DOHH2 (cell line): Measurements from ENCODE around the gene OCA2.

Experiments used
- H3F3A ChIP-seq: fragments of 200-600 bp; sonication (generic), shearing (Covaris generic); 2 replicates; pipeline ENCODE4 v1.6.0; 2016; ENCODE audit warnings: antibody characterized with exemption, mild to moderate bottlenecking; ENCODE audit not compliant: control insufficient read depth, insufficient read depth
- H3K27ac ChIP-seq: fragments of 200-600 bp; sonication (generic); 2 replicates; pipeline ENCODE4 v1.5.1; 2014; ENCODE audit warnings: low read depth, mild to moderate bottlenecking, low read length, moderate library complexity
- H3K27me3 ChIP-seq: fragments of 200-600 bp; sonication (generic); 2 replicates; pipeline ENCODE4 v1.6.1; 2014; ENCODE audit warnings: mild to moderate bottlenecking, low read length, mixed read lengths; ENCODE audit not compliant: control insufficient read depth
- H3K36me3 ChIP-seq: fragments of 200-600 bp; sonication (generic); 2 replicates; pipeline ENCODE4 v1.6.1; 2014; ENCODE audit warnings: mild to moderate bottlenecking, low read length, moderate library complexity, mixed read lengths; ENCODE audit not compliant: control insufficient read depth
- H3K4me1 ChIP-seq: fragments of 200-600 bp; sonication (generic); 2 replicates; pipeline ENCODE4 v1.6.1; 2014; ENCODE audit warnings: mild to moderate bottlenecking, low read length, mixed read lengths; ENCODE audit not compliant: control insufficient read depth
- H3K4me2 ChIP-seq: fragments of 200-600 bp; sonication (generic); 2 replicates; pipeline ENCODE4 v1.6.0; 2014; ENCODE audit warnings: mild to moderate bottlenecking, low read length, moderate library complexity
- H3K4me3 ChIP-seq: fragments of 200-600 bp; sonication (generic); 2 replicates; pipeline ENCODE4 v1.5.1; 2014; ENCODE audit warnings: mild to moderate bottlenecking, low read length, mixed read lengths
- H3K79me2 ChIP-seq: fragments of 200-600 bp; sonication (generic); 2 replicates; pipeline ENCODE4 v1.6.1; 2014; ENCODE audit warnings: mild to moderate bottlenecking, low read length, mixed read lengths; ENCODE audit not compliant: control insufficient read depth
- H3K9me2 ChIP-seq: fragments of 200-600 bp; sonication (generic); replicated peaks from 2 replicates; pipeline ENCODE4 v1.6.1; 2014; ENCODE audit warnings: mild to moderate bottlenecking, low read length, mixed read lengths; ENCODE audit not compliant: control insufficient read depth
- H3K9me3 ChIP-seq: fragments of 200-600 bp; sonication (generic); 2 replicates; pipeline ENCODE4 v1.6.1; 2014; ENCODE audit warnings: antibody characterized with exemption, low read length, mixed read lengths; ENCODE audit not compliant: control insufficient read depth, insufficient read depth
- H4K20me1 ChIP-seq: fragments of 200-600 bp; sonication (generic); 2 replicates; pipeline ENCODE4 v1.6.0; 2014; ENCODE audit warnings: low read depth, mild to moderate bottlenecking, antibody characterized with exemption, low read length, moderate library complexity; ENCODE audit not compliant: control insufficient read depth, insufficient read depth
- CTCF ChIP-seq: fragments of 200-600 bp; sonication (generic); IDR thresholded peaks from one replicate; pipeline ENCODE4 v1.5.1; 2014; ENCODE audit warnings: antibody characterized with exemption, mild to moderate bottlenecking, low read depth, low read length; ENCODE audit not compliant: poor library complexity, severe bottlenecking
- EZH2phosphoT487 ChIP-seq: fragments of 200-600 bp; sonication (generic); IDR thresholded peaks from 2 replicates; pipeline ENCODE4 v1.6.1; 2017; ENCODE audit warnings: borderline replicate concordance, mild to moderate bottlenecking, antibody characterized with exemption, low read length, moderate library complexity, mixed read lengths

The OCA2 gene

GRCh38 chr15:28080386-28080785 is 18.7 kb downstream of the OCA2 start:
- TF ChIP-seq EZH2phosphoT487 (no peak), CTCF (no peak)
- Histone ChIP-seq H3K27ac (no peak overlapping the region), H3K4me2 (no peak overlapping the region), H3F3A (no peaks in the 10 kb centered on the region), H3K36me3 (no peaks in the 10 kb centered on the region), H3K9me2 (no peaks in the 10 kb centered on the region), H3K79me2 (no peaks in the 10 kb centered on the region), H3K4me3 (no peak overlapping the region), H4K20me1 (no peaks in the 10 kb centered on the region), H3K27me3 (no peaks in the 10 kb centered on the region), H3K4me1 (no peaks in the 10 kb centered on the region), H3K9me3 (no peaks in the 10 kb centered on the region)

- no peaks in the 10 kb centered on the region for H3K27me3 ChIP-seq
- no peaks in the 10 kb centered on the region for H3K36me3 ChIP-seq
- no peak overlapping the region for H3K4me3 ChIP-seq
- no peaks in the 10 kb centered on the region for H4K20me1 ChIP-seq
- H3K4me2 ChIP-seq = no peak overlapping the region
- no peaks in the 10 kb centered on the region for H3K79me2 ChIP-seq
- H3K27ac ChIP-seq = no peak overlapping the region
- H3K4me1 ChIP-seq = no peaks in the 10 kb centered on the region
- H3F3A ChIP-seq = no peaks in the 10 kb centered on the region
- no peaks in the 10 kb centered on the region for H3K9me3 ChIP-seq
- no peak for TF ChIP-seq EZH2phosphoT487
- no peak for TF ChIP-seq CTCF
- H3K9me2 ChIP-seq = no peaks in the 10 kb centered on the region
These were observed 19.7 kb downstream of the OCA2 start for GRCh38 chr15:28079313-28079969.

GRCh38 chr15:28078191-28078719 is 20.9 kb downstream of the OCA2 start:
- H4K20me1 ChIP-seq = no peaks in the 10 kb centered on the region
- H3K27me3 ChIP-seq = no peaks in the 10 kb centered on the region
- TF ChIP-seq CTCF = no peak
- no peak for TF ChIP-seq EZH2phosphoT487
- no peak overlapping the region for H3K27ac ChIP-seq
- no peak overlapping the region for H3K4me2 ChIP-seq
- H3K36me3 ChIP-seq = no peaks in the 10 kb centered on the region
- no peaks in the 10 kb centered on the region for H3K4me1 ChIP-seq
- H3F3A ChIP-seq = no peaks in the 10 kb centered on the region
- H3K9me2 ChIP-seq = no peaks in the 10 kb centered on the region
- H3K79me2 ChIP-seq = no peaks in the 10 kb centered on the region
- no peaks in the 10 kb centered on the region for H3K9me3 ChIP-seq
- H3K4me3 ChIP-seq = no peak overlapping the region
